Progenitor cell of endocrine pancreas (in vitro differentiated cells): ENCODE measurements around the gene ZC3H18. TPM values are rescaled to one million over a fixed set of nuclear protein-coding genes. Genes with fewer than 3 reads are reported as not detected.
A peak's percentile ranks its signal among the peaks of the same experiment; 100 is the strongest.

Experiments
- DNase-seq: peaks from one replicate; pipeline ENCODE4 v3.0.0; 2021; ENCODE audit warnings: low spot score; ENCODE audit not compliant: unreplicated experiment
- H3K27ac Mint-ChIP-seq: 2 replicates; pipeline ENCODE4 v1.8.0; 2021; ENCODE audit warnings: mild to moderate bottlenecking, moderate library complexity, mixed read lengths
- H3K27me3 Mint-ChIP-seq: 2 replicates; pipeline ENCODE4 v1.8.0; 2021; ENCODE audit warnings: mixed read lengths
- H3K36me3 Mint-ChIP-seq: 2 replicates; pipeline ENCODE4 v1.8.0; 2022; ENCODE audit warnings: mixed read lengths; ENCODE audit not compliant: insufficient read depth
- H3K4me1 Mint-ChIP-seq: 2 replicates; pipeline ENCODE4 v1.8.0; 2021; ENCODE audit warnings: low read depth, mixed read lengths
- H3K4me3 Mint-ChIP-seq: 2 replicates; pipeline ENCODE4 v1.8.0; 2021; ENCODE audit warnings: low read depth, mild to moderate bottlenecking, moderate library complexity, mixed read lengths
- H3K9me3 Mint-ChIP-seq: 2 replicates; pipeline ENCODE4 v1.8.0; 2021; ENCODE audit warnings: low read depth, mixed read lengths
- CTCF ChIP-seq: fragments of 200-600 bp; sonication (generic); IDR thresholded peaks from one replicate; pipeline ENCODE4 v1.5.0; 2021; ENCODE audit warnings: antibody characterized with exemption, mild to moderate bottlenecking; ENCODE audit not compliant: unreplicated experiment
- total RNA-seq: library from RNA; stranded (reverse); gene quantifications from 2 replicates; pipeline ENCODE4 v1.2.1, GENCODE V29; 2021

ZC3H18 gene
- total RNA-seq, 1 donor from 2014 or later = 70.7 TPM

DNA sequence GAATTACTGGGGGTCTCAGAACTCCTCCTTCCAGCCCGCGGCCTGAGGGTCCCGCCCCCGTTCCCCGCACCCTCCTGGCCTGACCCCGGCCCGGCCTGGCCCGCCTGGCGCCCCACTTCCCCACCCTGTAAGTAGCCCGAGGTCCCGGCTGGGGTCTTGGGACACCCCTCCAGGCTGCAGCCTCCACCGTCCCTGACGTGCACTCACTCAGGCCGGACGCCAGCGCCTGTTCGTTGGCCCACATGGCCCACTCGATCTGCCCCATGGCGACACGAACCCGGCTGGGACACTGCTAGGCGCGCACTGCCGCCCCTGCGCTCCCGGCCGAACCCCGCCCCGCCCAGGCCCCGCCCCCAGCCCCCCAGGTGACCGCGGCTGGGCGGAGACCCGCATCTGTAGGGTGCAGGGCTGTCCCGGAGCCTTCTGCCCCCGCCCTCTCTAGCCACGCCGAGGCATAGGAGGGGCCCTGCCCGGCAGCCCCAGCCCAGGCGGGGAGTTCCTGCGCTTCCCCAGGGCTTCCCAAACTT lies 80.6 kb downstream of the ZC3H18 start, which contains the start of gene CYBA:
TSS of gene CYBA (minus strand) at position 305 of the 527 bp plus-strand sequence. CDS start at position 265, 40 bp downstream.
- H3K27me3 Mint-ChIP-seq = no peaks in the 10 kb centered on the region
- peak within 1 kb of the TSS; percentile 56 for H3K27ac Mint-ChIP-seq
- H3K4me1 Mint-ChIP-seq = peaks cover 4% of the 10 kb centered on the region
- no peaks in the 10 kb centered on the region for H3K9me3 Mint-ChIP-seq
- TF ChIP-seq CTCF = no peak
- peak within 1 kb of the TSS; percentile 81 for H3K4me3 Mint-ChIP-seq
- peaks cover 7% of the 10 kb centered on the region for H3K36me3 Mint-ChIP-seq
- no peak for DNase-seq

GRCh38 chr16:88651276-88651988 lies 81.2 kb downstream of the ZC3H18 start:
- Mint-ChIP-seq H3K27me3 (no peaks in the 10 kb centered on the region), H3K4me3 (peak overlapping the region; percentile 81), H3K4me1 (peaks cover 4% of the 10 kb centered on the region), H3K36me3 (peaks cover 7% of the 10 kb centered on the region), H3K27ac (no peak overlapping the region), H3K9me3 (no peaks in the 10 kb centered on the region)
- no peak for DNase-seq
- no peak for TF ChIP-seq CTCF

DNA sequence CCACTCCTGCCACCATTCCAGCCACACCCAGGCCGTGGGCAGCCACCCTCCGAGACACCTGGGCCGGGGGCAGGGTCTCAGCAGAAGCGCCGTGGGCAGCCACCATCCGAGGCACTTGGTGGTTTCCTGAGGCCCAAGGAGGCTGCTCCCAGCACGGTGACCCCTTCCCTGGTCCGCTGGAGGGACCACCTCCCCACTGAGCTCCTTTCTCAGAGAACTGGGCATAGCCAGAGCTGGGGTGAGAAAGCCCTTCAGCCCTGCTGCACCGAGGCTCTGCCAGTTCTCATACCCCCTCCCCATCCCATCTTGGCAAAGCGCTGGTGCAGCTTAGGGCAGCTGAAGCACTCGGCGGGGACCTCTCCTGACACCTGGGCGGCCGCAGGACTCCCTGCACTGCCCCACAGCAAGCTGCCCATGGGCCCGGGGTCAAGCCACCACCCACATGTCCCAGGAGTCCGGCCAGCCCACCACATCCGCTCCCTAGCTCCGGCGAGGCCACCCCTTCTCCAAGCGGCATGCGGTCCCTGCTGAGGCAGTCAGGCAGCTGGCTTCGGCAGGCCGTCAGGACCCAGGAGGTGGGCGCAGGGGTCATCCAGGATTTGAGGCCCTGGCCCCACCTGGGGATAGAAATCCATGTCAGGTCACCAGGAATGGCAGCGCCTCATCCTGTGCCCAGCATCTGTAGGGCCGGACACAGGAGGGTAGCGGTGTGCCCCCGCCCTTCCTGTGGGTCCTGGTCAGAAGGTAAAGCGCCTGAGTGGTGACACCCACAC lies 82.0 kb downstream of the ZC3H18 start:
- H3K4me3 Mint-ChIP-seq = no peak overlapping the region
- no peaks in the 10 kb centered on the region for H3K27me3 Mint-ChIP-seq
- no peak for TF ChIP-seq CTCF
- no peak for DNase-seq
- peaks cover 7% of the 10 kb centered on the region for H3K36me3 Mint-ChIP-seq
- no peak overlapping the region for H3K27ac Mint-ChIP-seq
- no peaks in the 10 kb centered on the region for H3K9me3 Mint-ChIP-seq
- H3K4me1 Mint-ChIP-seq = peaks cover 4% of the 10 kb centered on the region

GRCh38 chr16:88652762-88653063 lies 82.5 kb downstream of the ZC3H18 start:
- peaks cover 7% of the 10 kb centered on the region for H3K36me3 Mint-ChIP-seq
- no peak overlapping the region for H3K4me3 Mint-ChIP-seq
- H3K4me1 Mint-ChIP-seq = peaks cover 4% of the 10 kb centered on the region
- DNase-seq = no peak
- no peaks in the 10 kb centered on the region for H3K27me3 Mint-ChIP-seq
- TF ChIP-seq CTCF = no peak
- no peaks in the 10 kb centered on the region for H3K9me3 Mint-ChIP-seq
- H3K27ac Mint-ChIP-seq = no peak overlapping the region

DNA sequence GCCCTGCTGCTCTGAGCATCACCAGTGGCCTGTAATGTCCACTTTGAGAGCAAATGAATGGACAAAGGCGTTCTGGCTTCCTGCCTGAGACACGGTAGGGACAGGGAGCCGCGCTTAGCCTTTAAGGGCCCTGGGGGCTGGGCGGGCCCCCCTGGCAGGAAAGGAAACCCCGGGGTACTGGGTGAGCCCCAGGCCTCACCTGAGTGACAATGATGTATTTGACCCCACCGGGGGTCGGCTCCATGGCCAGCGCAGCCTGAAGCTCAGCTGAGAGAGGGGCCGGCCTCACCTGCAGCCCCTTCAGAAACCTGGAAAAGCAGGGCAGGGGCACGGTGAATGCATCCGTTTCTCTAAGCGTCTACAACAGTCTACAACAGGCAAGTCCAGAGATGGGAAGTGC lies 82.9 kb downstream of the ZC3H18 start:
- Mint-ChIP-seq H3K27me3 (no peaks in the 10 kb centered on the region), H3K9me3 (no peaks in the 10 kb centered on the region), H3K36me3 (peaks cover 7% of the 10 kb centered on the region), H3K4me1 (peaks cover 4% of the 10 kb centered on the region), H3K4me3 (no peak overlapping the region), H3K27ac (no peak overlapping the region)
- DNase-seq = no peak
- TF ChIP-seq CTCF = no peak
